ENCODE measurements around the gene CDNF. TPM values are rescaled to one million over a fixed set of nuclear protein-coding genes. Genes with fewer than 3 reads are reported as not detected.

Gene CDNF
- total RNA-seq, 2 experiments from 2014 or later = 0.89 to 1.2 TPM

Other genes starting within 250 kb of the CDNF start
- gene FAM107B, start 63.1 kb downstream of the CDNF start, total RNA-seq = 100 to 1,000 TPM; 130 to 135 TPM
- 10 to 100 TPM; 28.9 to 31.4 TPM for gene HSPA14, start 269 bp upstream of the CDNF start, total RNA-seq
- 10 to 100 TPM; 21.8 to 22.5 TPM for gene MSANTD7, start 269 bp upstream of the CDNF start, total RNA-seq
- gene SUV39H2, start 40.8 kb upstream of the CDNF start, total RNA-seq = 10 to 100 TPM; 34.3 to 34.6 TPM
- 10 to 100 TPM; 50.7 to 58.3 TPM for gene DCLRE1C, start 116.1 kb upstream of the CDNF start, total RNA-seq
- gene MEIG1, start 121.4 kb upstream of the CDNF start, total RNA-seq = not detected
- under 1 TPM; 0.18 to 0.37 TPM for gene OLAH, start 205.9 kb upstream of the CDNF start, total RNA-seq